ENCODE data around the gene SOX2. TPM values are rescaled to one million over a fixed set of nuclear protein-coding genes. Genes with fewer than 3 reads are reported as not detected.

SOX2 gene
- total and polyA plus RNA-seq, 8 donors = 4.1 to 26.9 (median 9.8) TPM; not detected in 1

DNA sequence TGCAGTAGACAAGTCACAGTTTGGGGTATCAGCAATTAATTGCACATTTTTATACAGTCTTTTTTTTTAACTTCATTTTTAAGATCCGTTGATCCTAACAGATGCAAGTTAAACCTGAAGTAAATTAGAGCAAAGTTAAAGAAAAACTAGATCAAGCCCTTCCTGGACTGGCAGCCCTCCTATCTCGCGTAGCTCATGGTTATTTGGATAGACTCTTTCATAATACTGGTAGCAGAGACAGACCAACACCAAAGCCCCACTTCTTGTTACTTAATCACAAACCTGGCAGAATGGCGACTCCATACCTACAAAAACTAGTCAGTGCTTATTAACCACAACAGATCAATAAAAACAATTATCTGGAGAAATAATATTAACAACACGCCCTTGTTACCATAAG is 26.8 kb downstream of the SOX2 start:
- intact Hi-C loops (cut with DNase I; ENCODE audit: low total_unique reads) = no loop called here
- H3K27ac ChIP-seq = no peak overlapping the region
- no peaks in the 10 kb centered on the region for H3K9me3 ChIP-seq
- DNase-seq = no peak
- H3K36me3 ChIP-seq = no peaks in the 10 kb centered on the region
- no peaks in the 10 kb centered on the region for H3K27me3 ChIP-seq
- H3K4me1 ChIP-seq = no peaks in the 10 kb centered on the region
- TF ChIP-seq CTCF (IDR thresholded peaks at IDR 0.05) (no peak), POLR2AphosphoS5 (IDR thresholded peaks at IDR 0.05) (no peak), EP300 (IDR thresholded peaks at IDR 0.05) (no peak), POLR2A (IDR thresholded peaks at IDR 0.05) (no peak)
- WGBS, 5 donors = 45 to 71% (median 52%) methylated on average over 5 of the region's 5 CpGs
- H3K4me3 ChIP-seq = no peak overlapping the region

GRCh38 chr3:181739628-181740027 is 27.9 kb downstream of the SOX2 start:
- H3K4me1 ChIP-seq = no peaks in the 10 kb centered on the region
- 55 to 64% (median 62%) methylated on average over 4 of the region's 4 CpGs for WGBS, 5 donors
- no peaks in the 10 kb centered on the region for H3K36me3 ChIP-seq
- no peaks in the 10 kb centered on the region for H3K27me3 ChIP-seq
- H3K4me3 ChIP-seq = no peak overlapping the region
- TF ChIP-seq POLR2AphosphoS5 (IDR thresholded peaks at IDR 0.05) (no peak), CTCF (IDR thresholded peaks at IDR 0.05) (no peak), POLR2A (IDR thresholded peaks at IDR 0.05) (no peak), EP300 (IDR thresholded peaks at IDR 0.05) (no peak)
- DNase-seq = no peak
- H3K9me3 ChIP-seq = no peaks in the 10 kb centered on the region
- no peak overlapping the region for H3K27ac ChIP-seq
- intact Hi-C loops (cut with DNase I; ENCODE audit: low total_unique reads) = no loop called here

DNA sequence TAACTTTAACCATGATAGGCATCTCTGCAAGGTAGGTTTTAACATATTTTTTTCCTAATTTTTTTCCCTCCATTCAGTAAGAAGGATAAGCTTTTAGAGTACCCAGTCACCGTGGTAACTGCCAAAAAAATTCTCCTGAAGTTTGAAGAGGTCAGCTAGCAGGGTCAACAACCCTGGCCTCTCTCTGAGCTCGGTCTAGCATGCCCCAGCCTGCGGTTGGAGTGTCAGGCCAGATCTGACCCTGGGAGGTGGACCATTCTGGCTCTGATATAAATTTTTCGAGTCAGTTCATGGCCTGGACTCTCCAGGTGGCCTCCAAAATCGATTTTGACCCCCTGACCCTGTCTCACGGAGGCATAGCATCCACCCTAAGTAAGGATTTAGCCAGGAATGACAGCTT is 29.7 kb downstream of the SOX2 start:
- intact Hi-C loops (cut with DNase I; ENCODE audit: low total_unique reads) = no loop called here
- no peaks in the 10 kb centered on the region for H3K9me3 ChIP-seq
- no peak for DNase-seq
- H3K27me3 ChIP-seq = no peaks in the 10 kb centered on the region
- WGBS, 5 donors = 33 to 50% (median 42%) methylated on average over 6 of the region's 6 CpGs
- H3K4me1 ChIP-seq = no peaks in the 10 kb centered on the region
- no peak overlapping the region for H3K27ac ChIP-seq
- H3K36me3 ChIP-seq = no peaks in the 10 kb centered on the region
- H3K4me3 ChIP-seq = no peak overlapping the region
- no peak for TF ChIP-seq CTCF (IDR thresholded peaks at IDR 0.05)
- no peak for TF ChIP-seq POLR2A (IDR thresholded peaks at IDR 0.05)
- TF ChIP-seq POLR2AphosphoS5 (IDR thresholded peaks at IDR 0.05) = no peak
- no peak for TF ChIP-seq EP300 (IDR thresholded peaks at IDR 0.05)

DNA sequence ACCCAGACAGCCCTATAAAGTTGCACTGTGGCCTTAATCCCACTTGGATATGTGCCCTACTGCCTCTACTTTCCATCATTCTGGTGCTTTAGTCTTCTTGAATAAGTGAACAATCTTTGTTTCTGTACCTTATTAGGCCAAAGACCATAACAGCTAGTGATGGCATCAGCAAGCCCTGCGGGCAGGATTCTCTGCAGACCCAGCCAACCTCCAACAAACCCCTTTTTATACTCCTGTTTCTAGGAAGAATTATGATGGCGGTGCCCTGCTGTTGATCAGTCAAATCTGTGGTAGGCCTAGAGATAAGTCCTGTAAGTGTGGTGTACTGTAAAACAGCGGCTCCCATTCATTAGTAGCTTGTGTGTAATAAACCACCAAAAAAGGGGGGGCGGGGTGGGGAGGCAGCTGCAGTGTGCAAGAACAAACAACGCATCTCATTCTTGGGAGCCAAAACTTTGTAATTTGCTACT is 40.5 kb downstream of the SOX2 start:
- H3K9me3 ChIP-seq = no peaks in the 10 kb centered on the region
- TF ChIP-seq CTCF (IDR thresholded peaks at IDR 0.05) = no peak
- TF ChIP-seq EP300 (IDR thresholded peaks at IDR 0.05) = no peak
- no peak for TF ChIP-seq POLR2A (IDR thresholded peaks at IDR 0.05)
- TF ChIP-seq POLR2AphosphoS5 (IDR thresholded peaks at IDR 0.05) = no peak
- no peaks in the 10 kb centered on the region for H3K36me3 ChIP-seq
- WGBS, 5 donors = 70 to 81% (median 75%) methylated on average over 5 of the region's 5 CpGs
- H3K27me3 ChIP-seq = peaks cover 0 to 14% (median 0%) of the 10 kb centered on the region in 3 donors
- no peak overlapping the region for H3K27ac ChIP-seq
- peak in 1 of 2 donors; percentile 49 for DNase-seq
- intact Hi-C loops (cut with DNase I; ENCODE audit: low total_unique reads) = no loop called here
- no peaks in the 10 kb centered on the region for H3K4me1 ChIP-seq
- no peak overlapping the region for H3K4me3 ChIP-seq

Data from stomach (tissue), 9 donors.